NB4 (cell line): ENCODE results near the gene RAB12.

Experiments used
- DNase-seq: peaks from one replicate; pipeline ENCODE4 v3.0.0; 2010; ENCODE audit warnings: low read depth
- H3K4me3 ChIP-seq: one replicate; pipeline ENCODE4 v1.5.1; 2011; ENCODE audit warnings: mild to moderate bottlenecking, low read depth, low read length, moderate library complexity
- MYC ChIP-seq: IDR thresholded peaks from 2 replicates; pipeline ENCODE4 v1.6.1; 2011; ENCODE audit warnings: low read depth, low read length
- POLR2A ChIP-seq: IDR thresholded peaks from 2 replicates; pipeline ENCODE4 v1.6.1; 2011; ENCODE audit warnings: mild to moderate bottlenecking; ENCODE audit not compliant: insufficient read length; ENCODE audit errors: extremely low read depth
- TF ChIP-seq, protein P1 (sequence below): IDR thresholded peaks from one replicate; pipeline ENCODE4 v1.5.1; 2012; ENCODE audit warnings: low read depth, low read length
- TF ChIP-seq, protein P2 (sequence below): IDR thresholded peaks from 2 replicates; pipeline ENCODE4 v1.6.1; 2011; ENCODE audit warnings: low read depth, low read length

Gene RAB12

DNA sequence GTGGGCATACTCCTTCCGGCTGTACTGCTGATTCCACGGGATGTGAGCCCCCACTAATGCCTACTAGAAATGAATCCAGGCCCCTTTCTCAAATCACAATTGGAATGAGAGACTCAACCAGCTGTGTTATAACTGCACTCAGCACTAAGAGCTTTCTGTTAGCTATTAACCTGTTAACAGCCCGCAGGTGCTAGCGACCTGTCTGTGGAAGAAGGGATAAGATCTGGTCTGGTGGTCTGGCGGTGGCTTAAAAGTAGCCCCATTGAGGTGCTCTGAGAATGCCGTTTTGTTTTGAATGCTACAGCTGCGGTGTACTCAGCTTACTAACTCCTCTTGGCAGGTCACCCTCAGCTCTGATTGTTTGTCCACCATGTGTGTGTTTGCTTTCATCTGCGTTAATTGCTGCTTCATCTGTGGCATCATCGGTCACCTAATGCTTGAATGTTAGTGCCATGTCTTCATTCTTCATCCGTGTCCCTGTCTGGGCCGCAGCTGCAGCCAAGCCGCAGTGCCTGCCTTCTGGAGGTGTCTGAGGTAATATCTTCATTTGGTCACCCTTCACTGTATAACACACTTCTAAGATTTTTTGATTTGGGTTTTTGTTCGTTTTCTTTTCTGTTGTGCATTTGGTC is 16.3 kb downstream of the RAB12 start:
- TF ChIP-seq MYC (no peak), POLR2A (no peak)
- TF ChIP-seq, protein P1, sequence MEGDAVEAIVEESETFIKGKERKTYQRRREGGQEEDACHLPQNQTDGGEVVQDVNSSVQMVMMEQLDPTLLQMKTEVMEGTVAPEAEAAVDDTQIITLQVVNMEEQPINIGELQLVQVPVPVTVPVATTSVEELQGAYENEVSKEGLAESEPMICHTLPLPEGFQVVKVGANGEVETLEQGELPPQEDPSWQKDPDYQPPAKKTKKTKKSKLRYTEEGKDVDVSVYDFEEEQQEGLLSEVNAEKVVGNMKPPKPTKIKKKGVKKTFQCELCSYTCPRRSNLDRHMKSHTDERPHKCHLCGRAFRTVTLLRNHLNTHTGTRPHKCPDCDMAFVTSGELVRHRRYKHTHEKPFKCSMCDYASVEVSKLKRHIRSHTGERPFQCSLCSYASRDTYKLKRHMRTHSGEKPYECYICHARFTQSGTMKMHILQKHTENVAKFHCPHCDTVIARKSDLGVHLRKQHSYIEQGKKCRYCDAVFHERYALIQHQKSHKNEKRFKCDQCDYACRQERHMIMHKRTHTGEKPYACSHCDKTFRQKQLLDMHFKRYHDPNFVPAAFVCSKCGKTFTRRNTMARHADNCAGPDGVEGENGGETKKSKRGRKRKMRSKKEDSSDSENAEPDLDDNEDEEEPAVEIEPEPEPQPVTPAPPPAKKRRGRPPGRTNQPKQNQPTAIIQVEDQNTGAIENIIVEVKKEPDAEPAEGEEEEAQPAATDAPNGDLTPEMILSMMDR: no peak
- TF ChIP-seq, protein P2, sequence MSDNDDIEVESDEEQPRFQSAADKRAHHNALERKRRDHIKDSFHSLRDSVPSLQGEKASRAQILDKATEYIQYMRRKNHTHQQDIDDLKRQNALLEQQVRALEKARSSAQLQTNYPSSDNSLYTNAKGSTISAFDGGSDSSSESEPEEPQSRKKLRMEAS: no peak
- DNase-seq: no peak
- H3K4me3 ChIP-seq: no peak overlapping the region

- DNase-seq: no peak
- TF ChIP-seq, protein P1: no peak
- no peak overlapping the region for H3K4me3 ChIP-seq
Observed at GRCh38 chr18:8626414-8627106, 17.3 kb downstream of the RAB12 start.

DNA sequence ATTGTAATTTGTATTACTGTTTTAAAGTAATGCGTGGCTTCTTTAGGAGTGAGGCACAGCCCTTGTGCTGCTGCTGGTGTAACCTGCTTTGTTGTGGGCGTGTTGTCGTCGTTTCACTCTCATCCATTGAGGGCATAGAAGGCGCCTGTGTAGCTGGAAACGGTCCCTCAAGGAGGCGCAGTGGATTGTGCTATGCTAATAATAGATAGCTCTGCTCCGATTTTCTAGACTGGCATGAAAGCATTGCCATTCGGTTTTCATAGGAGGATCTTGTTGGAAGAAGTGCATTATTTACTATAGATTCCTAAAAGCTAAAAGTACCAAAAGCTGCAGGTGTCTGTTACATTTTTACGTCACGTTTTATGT is 17.9 kb downstream of the RAB12 start:
- TF ChIP-seq POLR2A: no peak
- TF ChIP-seq, protein P2: no peak
- no peak for DNase-seq
- no peak overlapping the region for H3K4me3 ChIP-seq

GRCh38 chr18:8627540-8627939 is 18.3 kb downstream of the RAB12 start:
- no peak for TF ChIP-seq MYC
- TF ChIP-seq, protein P2: no peak
- TF ChIP-seq POLR2A: no peak
- TF ChIP-seq, protein P1: no peak
- H3K4me3 ChIP-seq: no peak overlapping the region
- DNase-seq: no peak

GRCh38 chr18:8629602-8630001 is 20.4 kb downstream of the RAB12 start:
- TF ChIP-seq POLR2A: no peak
- TF ChIP-seq, protein P1: no peak
- TF ChIP-seq, protein P2: no peak
- DNase-seq: no peak
- H3K4me3 ChIP-seq: no peak overlapping the region

DNA sequence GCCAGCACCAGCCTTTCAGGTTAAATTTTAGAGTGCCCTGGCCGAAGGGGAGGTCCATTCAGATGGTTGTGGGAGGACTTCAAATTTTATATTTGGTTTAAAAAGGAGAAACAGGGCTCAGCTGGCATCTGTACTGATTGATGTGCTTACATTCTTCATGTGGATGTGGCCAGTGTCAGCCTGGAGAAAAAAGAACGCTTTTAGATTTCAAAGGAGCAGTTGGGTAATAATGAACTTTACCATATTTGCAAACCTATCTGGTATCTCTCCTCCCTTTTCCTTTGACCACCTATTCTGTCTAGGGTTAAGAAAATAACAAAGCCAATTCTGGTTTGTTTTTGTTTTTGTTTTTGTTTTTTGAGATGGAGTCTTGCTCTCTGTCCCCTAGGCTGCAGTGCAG is 21.3 kb downstream of the RAB12 start:
- TF ChIP-seq, protein P2: no peak
- no peak for TF ChIP-seq POLR2A
- TF ChIP-seq, protein P1: no peak
- no peak for TF ChIP-seq MYC
- no peak for DNase-seq
- H3K4me3 ChIP-seq: no peak overlapping the region
